ENCODE measurements around the gene GRAMD2B. TPM values are rescaled to one million over a fixed set of nuclear protein-coding genes. Genes with fewer than 3 reads are reported as not detected.

Gene GRAMD2B
- total RNA-seq, 1 donor: 89.8 TPM

- no peak for DNase-seq (ENCODE audit: insufficient read length, low spot score, missing footprints)
- Histone ChIP-seq H3K4me2 (ENCODE audit: insufficient read depth, low read length) (no peak overlapping the region), H3K4me3 (ENCODE audit: insufficient read depth, low read length) (no peak overlapping the region), H2AFZ (ENCODE audit: low read length) (no peak overlapping the region), H4K20me1 (ENCODE audit: insufficient read depth, low read length) (no peaks in the 10 kb centered on the region), H3K27ac (ENCODE audit: low read depth, low read length) (no peak overlapping the region), H3K36me3 (ENCODE audit: insufficient read depth, low read length) (peaks cover 96% of the 10 kb centered on the region), H3K27me3 (ENCODE audit: insufficient read depth, low read length) (no peaks in the 10 kb centered on the region), H3K9me3 (ENCODE audit: low read depth, low read length) (no peaks in the 10 kb centered on the region), H3K4me1 (ENCODE audit: insufficient read depth, low read length) (no peaks in the 10 kb centered on the region), H3K79me2 (ENCODE audit: insufficient read depth, low read length) (no peaks in the 10 kb centered on the region)
- TF ChIP-seq, protein P1, sequence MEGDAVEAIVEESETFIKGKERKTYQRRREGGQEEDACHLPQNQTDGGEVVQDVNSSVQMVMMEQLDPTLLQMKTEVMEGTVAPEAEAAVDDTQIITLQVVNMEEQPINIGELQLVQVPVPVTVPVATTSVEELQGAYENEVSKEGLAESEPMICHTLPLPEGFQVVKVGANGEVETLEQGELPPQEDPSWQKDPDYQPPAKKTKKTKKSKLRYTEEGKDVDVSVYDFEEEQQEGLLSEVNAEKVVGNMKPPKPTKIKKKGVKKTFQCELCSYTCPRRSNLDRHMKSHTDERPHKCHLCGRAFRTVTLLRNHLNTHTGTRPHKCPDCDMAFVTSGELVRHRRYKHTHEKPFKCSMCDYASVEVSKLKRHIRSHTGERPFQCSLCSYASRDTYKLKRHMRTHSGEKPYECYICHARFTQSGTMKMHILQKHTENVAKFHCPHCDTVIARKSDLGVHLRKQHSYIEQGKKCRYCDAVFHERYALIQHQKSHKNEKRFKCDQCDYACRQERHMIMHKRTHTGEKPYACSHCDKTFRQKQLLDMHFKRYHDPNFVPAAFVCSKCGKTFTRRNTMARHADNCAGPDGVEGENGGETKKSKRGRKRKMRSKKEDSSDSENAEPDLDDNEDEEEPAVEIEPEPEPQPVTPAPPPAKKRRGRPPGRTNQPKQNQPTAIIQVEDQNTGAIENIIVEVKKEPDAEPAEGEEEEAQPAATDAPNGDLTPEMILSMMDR (IDR thresholded peaks at IDR 0.05; ENCODE audit: extremely low read depth, low read depth, low read length): no peak
Measured at GRCh38 chr5:126488443-126489065, 65.3 kb downstream of the GRAMD2B start.

GRCh38 chr5:126490167-126490940 lies 67.1 kb downstream of the GRAMD2B start:
- H3K27me3 ChIP-seq (ENCODE audit: insufficient read depth, low read length): no peaks in the 10 kb centered on the region
- H2AFZ ChIP-seq (ENCODE audit: low read length): no peak overlapping the region
- no peak overlapping the region for H3K4me3 ChIP-seq (ENCODE audit: insufficient read depth, low read length)
- H3K9me3 ChIP-seq (ENCODE audit: low read depth, low read length): no peaks in the 10 kb centered on the region
- H3K4me1 ChIP-seq (ENCODE audit: insufficient read depth, low read length): no peaks in the 10 kb centered on the region
- no peak for DNase-seq (ENCODE audit: insufficient read length, low spot score, missing footprints)
- no peak overlapping the region for H3K27ac ChIP-seq (ENCODE audit: low read depth, low read length)
- TF ChIP-seq, protein P1 (IDR thresholded peaks at IDR 0.05; ENCODE audit: extremely low read depth, low read depth, low read length): peak; percentile 34
- peaks cover 91% of the 10 kb centered on the region for H3K36me3 ChIP-seq (ENCODE audit: insufficient read depth, low read length)
- no peaks in the 10 kb centered on the region for H3K79me2 ChIP-seq (ENCODE audit: insufficient read depth, low read length)
- no peaks in the 10 kb centered on the region for H4K20me1 ChIP-seq (ENCODE audit: insufficient read depth, low read length)
- no peak overlapping the region for H3K4me2 ChIP-seq (ENCODE audit: insufficient read depth, low read length)

DNA sequence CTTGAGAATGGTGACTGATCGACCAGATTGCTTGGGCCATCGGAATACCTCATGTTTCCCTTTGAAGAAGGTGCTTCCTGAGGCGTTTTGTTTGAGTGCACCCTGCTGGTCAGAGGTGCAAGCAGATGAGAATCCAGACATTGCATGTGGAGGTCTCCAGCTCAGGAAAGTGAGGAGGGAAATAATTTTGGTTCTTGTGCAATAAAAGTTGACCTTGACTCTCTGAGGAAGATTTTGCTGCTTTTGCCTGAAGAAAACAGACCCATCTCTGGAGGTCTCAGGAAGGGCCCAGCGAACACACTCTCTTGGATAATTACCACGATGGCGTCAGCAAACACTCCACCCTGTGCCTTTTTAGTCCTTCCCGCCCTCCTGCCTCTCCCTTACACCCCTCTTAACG lies 69.7 kb downstream of the GRAMD2B start:
- H4K20me1 ChIP-seq (ENCODE audit: insufficient read depth, low read length): no peaks in the 10 kb centered on the region
- H3K27ac ChIP-seq (ENCODE audit: low read depth, low read length): no peak overlapping the region
- H3K4me3 ChIP-seq (ENCODE audit: insufficient read depth, low read length): no peak overlapping the region
- H3K9me3 ChIP-seq (ENCODE audit: low read depth, low read length): no peaks in the 10 kb centered on the region
- H3K4me1 ChIP-seq (ENCODE audit: insufficient read depth, low read length): no peaks in the 10 kb centered on the region
- no peaks in the 10 kb centered on the region for H3K79me2 ChIP-seq (ENCODE audit: insufficient read depth, low read length)
- no peak overlapping the region for H2AFZ ChIP-seq (ENCODE audit: low read length)
- TF ChIP-seq, protein P1 (IDR thresholded peaks at IDR 0.05; ENCODE audit: extremely low read depth, low read depth, low read length): peak; percentile 36
- no peak overlapping the region for H3K4me2 ChIP-seq (ENCODE audit: insufficient read depth, low read length)
- peaks cover 65% of the 10 kb centered on the region for H3K36me3 ChIP-seq (ENCODE audit: insufficient read depth, low read length)
- DNase-seq (ENCODE audit: insufficient read length, low spot score, missing footprints): no peak
- H3K27me3 ChIP-seq (ENCODE audit: insufficient read depth, low read length): no peaks in the 10 kb centered on the region

GRCh38 chr5:126494393-126494792 lies 71.2 kb downstream of the GRAMD2B start:
- no peak for DNase-seq (ENCODE audit: insufficient read length, low spot score, missing footprints)
- Histone ChIP-seq H3K79me2 (ENCODE audit: insufficient read depth, low read length) (no peaks in the 10 kb centered on the region), H3K27ac (ENCODE audit: low read depth, low read length) (no peak overlapping the region), H3K27me3 (ENCODE audit: insufficient read depth, low read length) (no peaks in the 10 kb centered on the region), H3K9me3 (ENCODE audit: low read depth, low read length) (no peaks in the 10 kb centered on the region), H3K4me3 (ENCODE audit: insufficient read depth, low read length) (no peak overlapping the region), H3K4me2 (ENCODE audit: insufficient read depth, low read length) (no peak overlapping the region), H3K36me3 (ENCODE audit: insufficient read depth, low read length) (peaks cover 50% of the 10 kb centered on the region), H4K20me1 (ENCODE audit: insufficient read depth, low read length) (no peaks in the 10 kb centered on the region), H2AFZ (ENCODE audit: low read length) (no peak overlapping the region), H3K4me1 (ENCODE audit: insufficient read depth, low read length) (no peaks in the 10 kb centered on the region)
- TF ChIP-seq, protein P1 (IDR thresholded peaks at IDR 0.05; ENCODE audit: extremely low read depth, low read depth, low read length): no peak

All from osteoblast (primary cell).